Activated CD8-positive, alpha-beta memory T cell treated with anti-CD3 and anti-CD28 coated beads for 4 hours (primary cell): Measurements from ENCODE around the gene NAB1.
A peak's percentile ranks its signal among the peaks of the same experiment; 100 is the strongest.
"Not testable (repeated sequence)": the region's sequence is repeated elsewhere in the genome, so short reads cannot be mapped to it uniquely, and the experiment has no call there.

ENCODE experiments used
- DNase-seq, 2 donors: peaks; one replicate each; pipeline ENCODE4 v3.0.0-alpha.2; 2020; ENCODE audit warnings: low read depth in 2 of 2

NAB1 gene, protein sequence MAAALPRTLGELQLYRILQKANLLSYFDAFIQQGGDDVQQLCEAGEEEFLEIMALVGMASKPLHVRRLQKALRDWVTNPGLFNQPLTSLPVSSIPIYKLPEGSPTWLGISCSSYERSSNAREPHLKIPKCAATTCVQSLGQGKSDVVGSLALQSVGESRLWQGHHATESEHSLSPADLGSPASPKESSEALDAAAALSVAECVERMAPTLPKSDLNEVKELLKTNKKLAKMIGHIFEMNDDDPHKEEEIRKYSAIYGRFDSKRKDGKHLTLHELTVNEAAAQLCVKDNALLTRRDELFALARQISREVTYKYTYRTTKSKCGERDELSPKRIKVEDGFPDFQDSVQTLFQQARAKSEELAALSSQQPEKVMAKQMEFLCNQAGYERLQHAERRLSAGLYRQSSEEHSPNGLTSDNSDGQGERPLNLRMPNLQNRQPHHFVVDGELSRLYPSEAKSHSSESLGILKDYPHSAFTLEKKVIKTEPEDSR

DNA sequence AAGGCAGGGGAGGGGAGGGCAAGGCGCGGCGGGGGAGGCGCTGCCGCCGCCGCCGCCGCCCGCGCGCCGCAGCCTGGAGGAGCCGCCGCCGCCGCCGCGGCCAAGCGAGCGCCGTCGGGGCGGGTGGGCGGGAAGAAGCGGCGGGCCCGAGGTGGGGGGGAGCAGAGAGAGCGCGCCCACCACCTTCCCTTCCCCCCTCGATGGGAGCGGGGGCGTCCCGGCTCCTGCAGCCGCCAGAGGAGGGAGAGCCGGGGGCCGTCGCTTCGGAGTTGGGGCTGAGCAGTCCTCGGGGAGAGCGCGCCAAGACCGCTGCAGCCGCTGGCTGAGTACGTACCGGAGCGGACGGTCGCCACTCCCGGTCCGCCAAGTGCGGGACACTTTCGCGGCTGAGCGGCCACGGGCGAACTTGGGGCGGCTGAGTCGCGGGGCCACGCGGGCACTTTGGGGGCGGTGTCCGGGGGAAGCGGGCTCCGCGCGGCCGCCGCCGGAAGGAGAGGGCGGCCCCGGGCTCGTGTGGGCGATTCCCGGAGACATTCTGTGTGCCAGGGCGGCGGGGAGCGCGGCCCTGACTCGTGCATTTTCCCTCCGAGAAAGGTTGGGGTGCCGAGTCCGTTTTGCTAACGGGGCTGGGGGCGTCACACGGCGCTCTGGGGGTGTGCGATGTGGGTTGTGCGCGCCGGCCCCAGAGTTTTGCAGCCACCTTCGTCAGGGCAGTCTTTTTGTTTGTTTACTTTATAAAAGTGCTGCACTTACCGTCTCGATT lies at the start of gene NAB1:
TSS of gene NAB1 (plus strand) at position 49 of the 763 bp plus-strand sequence. CDS start 10,094 bp downstream, outside the sequence.
- peak; percentile 49 to 64 for DNase-seq

DNA sequence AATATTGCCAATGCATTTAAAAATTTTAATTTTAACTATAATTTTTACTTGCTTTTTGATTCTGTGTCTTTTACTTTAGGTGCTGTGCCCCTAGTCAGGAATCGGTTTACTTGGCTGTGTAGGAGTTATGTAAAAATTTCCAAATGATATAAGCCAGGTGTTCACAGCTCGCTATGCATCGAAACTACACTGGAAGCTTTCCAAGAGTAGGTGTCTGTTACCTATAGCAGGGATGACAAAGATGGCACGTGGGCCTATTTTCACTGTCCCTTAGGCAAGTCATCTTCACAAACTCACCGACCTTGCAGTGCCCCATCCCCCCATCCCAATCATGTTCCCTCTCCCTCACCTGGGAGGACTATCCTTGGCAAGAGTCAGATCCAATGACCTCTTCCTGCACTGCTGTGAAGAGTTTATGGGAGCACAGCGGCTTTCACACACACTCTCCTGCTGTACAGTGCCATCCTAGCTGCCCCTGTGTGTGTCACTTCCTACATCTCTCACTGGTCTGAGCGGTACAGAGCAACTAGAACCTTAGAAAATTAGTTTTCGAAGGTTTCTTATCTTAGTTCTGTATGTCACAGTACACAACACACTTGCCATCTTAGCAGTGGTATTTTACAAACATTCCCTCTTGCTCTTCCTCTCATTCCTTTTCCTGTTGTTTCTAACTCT lies 49.2 kb upstream of the NAB1 start:
- DNase-seq = no peak

DNA sequence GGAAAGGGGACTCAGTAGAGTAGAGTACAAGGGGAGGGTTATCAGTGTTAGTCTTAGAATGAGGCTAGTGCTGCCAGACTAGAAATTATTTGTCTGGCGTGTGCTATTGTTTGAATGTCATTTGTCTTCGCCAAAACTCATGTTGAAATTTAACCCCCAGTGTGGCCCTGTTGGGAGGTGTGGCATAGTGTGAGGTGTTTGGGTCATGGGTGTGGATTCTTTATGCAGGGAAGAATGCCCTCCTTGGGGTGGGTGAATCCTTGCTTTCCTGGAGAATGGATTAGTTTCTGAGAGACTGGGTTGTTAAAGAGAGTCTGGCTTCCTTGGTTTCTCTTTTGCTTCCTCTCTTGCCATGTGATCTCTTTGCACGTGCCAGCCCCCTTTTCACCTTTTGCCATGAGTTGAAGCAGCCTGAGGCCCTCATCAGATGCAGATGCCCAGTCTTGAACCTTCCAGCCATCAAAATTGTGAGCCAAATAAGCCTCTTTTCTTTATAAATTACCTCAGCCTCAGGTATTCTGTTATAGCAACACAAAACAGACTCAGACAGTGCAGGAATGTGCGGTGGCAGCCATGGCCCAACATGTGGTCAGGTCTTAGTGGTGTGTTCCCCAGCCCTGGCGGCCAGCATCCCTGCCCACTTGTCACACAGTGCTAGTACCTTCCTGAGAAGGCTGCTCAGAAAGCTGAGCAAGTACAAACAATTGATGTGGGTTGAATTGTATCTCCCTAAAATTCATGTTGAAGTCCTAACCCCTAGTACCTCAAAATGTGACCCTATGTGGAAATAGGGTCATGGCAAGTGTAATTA lies 48.4 kb upstream of the NAB1 start:
- no peak for DNase-seq

DNA sequence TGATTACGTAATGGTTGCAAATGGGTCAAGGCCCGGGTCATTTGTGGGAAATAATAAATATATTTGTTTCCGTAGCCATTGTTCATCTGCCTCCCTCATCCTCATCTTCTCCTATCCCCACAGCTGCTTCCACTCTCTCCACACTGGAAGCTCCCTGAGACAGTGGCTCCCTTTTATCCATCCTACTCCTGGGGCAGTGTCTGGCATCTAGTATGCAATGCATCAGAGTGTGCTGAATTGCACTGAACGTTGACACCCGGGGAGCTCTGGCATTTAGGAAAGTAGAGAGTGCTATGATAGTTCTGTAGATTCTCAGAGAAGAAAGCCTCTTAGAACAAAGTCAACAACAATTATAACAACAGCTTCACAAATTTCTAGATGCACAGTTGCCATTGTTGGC lies 45.5 kb upstream of the NAB1 start:
- no peak for DNase-seq

DNA sequence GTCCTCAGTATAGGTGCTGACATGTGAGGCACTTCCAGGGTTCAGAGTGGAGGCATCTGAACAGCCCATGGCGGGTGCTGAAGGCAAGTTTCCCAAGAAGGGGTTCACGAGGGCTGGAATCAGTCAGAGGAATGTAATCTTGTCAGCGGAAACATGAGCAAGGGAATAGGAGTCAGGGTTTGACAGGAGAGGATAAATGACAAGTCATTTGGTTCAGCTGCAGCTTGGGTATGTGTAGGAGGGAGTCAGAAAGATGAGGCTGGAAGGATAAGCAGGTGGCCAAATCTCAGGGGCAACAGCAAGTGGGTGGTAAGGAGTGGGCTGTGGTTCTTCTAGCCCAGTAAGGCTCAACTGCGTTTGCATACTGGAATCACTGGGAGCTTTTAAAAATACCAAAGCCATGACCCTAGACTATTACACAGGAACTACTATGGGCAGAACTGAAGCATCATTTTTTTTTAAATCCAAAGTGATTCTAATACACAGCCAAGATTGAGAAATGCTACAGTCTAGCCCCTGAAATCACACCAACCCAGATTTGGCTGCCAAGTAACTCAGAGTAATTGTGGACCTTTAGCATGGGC lies 41.8 kb upstream of the NAB1 start:
- DNase-seq = no peak

DNA sequence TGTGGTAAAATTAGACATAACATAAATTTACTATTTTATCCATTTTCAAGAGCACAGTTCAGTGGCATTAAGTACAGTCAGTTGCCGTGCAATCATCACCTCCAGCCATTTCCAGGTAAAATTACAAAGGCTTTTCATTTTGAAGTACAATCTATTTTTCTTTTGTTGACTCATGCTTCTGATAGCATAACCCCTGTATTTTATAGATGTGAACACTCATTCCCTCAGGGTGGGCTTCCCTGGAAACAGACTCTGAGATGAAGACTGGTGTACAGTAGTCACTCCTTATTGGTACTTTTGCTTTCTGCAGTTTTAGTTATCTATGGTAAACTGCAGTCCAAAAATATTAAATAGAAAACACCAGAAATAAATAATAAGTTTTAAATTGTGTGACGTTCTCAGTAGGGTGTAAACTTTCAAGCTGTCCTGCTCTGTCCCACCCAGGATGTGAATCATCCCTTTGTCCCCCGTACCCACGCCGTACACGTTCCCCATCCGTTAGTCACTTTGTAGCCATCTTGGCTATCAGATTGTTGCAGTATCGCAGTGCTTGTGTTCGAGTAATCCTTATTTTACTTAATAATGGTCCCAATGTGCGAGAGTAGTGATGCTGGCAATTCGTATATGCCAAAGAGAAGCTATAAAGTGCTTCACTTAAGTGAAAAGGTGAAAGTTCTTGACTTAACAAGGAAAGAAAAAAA lies 41.1 kb upstream of the NAB1 start:
- no peak for DNase-seq

DNA sequence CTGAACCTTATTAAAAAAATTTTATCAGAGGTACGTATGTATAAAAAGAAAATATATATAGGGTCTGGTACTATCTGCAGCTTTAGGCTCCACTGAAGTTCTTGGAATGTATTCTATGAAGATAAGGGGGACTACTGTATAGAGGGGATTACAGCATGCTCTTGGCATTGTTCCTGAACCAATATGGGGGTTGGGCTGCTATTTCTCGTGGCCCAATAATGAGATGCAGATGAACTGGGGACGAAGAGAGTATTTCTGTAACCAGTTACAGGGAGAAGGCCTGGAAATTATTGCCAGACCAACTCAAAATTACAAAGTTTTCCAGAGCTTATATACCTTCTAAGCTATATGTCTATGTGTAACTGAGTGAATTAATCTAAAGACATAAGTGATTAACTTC lies 40.0 kb upstream of the NAB1 start:
- not testable (repeated sequence) for DNase-seq

DNA sequence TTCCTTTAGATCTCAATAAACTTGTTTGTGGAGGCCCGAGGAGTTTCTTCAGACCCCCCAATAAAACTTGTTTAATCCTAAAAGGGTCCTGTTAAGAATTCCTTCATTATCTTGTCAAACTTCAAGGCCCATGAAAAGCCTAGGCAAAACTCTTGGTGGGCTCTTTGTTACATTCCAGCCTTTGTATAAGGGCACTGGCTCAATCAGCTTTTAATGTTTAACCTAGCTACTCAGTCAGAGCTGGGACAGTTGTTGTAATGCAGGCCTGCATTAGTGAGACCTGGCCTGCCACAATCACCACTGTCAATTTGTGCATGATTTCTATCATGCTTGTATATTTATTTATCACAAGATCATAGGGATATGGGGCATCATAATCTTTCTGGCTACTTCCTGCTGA lies 39.5 kb upstream of the NAB1 start:
- not testable (repeated sequence) for DNase-seq

DNA sequence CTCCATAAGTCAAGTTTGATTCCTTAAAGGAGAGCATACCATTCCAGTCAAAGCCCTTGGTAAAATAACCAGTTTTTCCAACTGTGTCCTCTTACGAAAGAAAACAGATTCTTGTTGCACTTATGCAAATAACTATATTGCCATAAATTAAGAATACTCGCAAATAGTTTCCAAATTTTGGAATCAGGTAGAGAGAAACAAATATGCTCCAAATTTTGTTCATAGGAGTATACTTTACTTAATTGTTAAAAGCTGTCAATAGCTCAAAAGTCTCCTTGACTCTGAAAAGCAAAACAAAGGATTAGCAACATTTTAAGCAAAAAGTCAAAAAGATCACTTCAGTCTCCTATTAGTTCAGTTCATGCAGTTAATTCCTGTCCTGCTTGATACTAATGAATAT lies 38.4 kb upstream of the NAB1 start:
- DNase-seq = not testable (repeated sequence)

DNA sequence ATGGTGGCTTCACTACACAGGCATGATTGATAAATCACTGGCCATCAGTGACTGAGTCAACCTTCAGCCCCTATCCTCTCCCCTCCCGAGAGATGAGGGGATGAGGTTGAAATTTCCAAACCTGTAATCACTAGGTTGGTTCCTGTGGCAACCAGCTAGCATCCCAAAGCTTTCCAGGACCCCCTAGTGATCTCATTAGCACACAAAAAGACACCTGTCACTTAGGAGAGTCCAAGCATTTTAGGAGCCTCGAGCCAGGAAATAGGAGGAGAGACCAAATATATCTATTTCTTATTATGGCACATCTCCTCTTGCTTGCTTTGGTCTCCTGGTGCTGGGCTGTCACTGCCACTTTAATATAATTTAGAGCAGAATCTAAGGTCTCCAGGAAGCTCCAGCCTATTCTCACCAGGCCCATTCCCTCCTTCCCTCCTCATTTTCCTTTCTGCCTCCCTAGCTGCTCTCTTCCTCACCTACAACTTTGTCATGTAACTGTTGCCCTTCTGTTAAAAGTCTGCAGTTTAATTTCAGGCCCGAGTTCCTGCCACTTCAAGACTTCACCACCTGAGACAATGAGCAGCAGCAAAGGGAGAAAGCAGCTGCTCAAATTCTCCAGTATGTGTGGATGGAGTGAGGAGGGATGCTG lies 33.2 kb upstream of the NAB1 start:
- DNase-seq = no peak

DNA sequence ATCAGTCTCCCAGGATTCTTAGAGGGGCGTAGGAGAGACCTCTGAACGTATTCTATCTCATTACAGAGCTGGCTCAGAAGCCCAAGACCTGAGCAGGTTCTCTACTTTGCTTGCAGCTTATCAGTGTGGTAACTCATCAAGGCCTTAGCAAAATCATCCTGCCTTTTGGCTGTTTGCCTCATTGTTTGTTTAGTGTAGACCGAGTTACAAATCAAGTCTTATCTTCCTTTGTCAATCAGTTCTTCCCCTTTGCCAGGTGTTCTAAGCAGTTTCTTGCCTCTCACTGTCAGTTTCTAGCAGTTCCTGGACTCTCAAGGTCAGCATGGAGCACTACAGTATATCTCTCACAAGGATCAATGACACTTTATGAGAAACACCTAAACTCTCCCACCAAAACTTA lies 30.9 kb upstream of the NAB1 start:
- DNase-seq = no peak

DNA sequence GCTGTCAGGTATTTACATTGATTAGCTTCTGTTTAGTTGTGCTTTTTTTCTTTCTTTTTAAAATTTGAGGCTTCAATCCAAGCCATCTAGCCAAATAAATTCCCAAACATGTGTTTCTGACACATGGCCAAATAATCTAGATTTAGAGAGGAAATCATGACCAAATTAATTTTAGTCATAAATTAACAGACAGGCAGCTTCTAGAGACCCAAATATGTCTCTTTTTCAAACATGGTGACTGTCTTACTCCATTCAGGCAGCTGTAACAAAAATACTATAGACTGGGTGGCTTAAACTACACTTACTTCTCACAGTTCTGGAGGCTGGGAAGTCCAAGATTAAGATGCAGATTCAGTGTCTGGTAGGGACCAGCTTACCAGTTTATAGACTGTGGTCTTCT lies 23.2 kb upstream of the NAB1 start:
- DNase-seq = no peak

DNA sequence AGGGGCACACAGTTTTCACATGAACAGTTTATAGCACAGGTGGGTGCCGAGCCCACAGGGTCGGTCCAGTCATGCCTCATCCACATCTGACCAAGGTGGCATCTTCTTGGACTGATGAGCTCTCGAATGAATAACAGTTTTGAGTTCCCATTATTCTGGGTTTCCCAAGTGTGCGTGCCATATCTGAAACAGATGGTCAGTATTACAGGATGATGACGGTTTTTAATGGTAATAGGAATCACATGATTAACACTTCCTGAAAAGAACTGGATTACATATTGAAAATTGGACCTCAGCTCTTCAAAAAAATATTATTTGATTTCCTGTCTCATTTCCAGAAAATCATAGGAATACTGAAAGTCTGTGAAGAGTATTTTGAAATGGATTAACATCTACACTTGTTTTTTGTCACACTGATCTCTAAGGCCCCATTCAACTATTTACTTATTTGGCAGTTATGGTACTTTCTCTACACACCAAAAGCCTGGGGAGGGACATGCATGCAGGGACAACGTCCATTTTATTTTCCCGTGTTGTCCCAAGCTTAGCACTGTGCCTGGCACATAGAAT lies 22.2 kb upstream of the NAB1 start:
- no peak for DNase-seq

DNA sequence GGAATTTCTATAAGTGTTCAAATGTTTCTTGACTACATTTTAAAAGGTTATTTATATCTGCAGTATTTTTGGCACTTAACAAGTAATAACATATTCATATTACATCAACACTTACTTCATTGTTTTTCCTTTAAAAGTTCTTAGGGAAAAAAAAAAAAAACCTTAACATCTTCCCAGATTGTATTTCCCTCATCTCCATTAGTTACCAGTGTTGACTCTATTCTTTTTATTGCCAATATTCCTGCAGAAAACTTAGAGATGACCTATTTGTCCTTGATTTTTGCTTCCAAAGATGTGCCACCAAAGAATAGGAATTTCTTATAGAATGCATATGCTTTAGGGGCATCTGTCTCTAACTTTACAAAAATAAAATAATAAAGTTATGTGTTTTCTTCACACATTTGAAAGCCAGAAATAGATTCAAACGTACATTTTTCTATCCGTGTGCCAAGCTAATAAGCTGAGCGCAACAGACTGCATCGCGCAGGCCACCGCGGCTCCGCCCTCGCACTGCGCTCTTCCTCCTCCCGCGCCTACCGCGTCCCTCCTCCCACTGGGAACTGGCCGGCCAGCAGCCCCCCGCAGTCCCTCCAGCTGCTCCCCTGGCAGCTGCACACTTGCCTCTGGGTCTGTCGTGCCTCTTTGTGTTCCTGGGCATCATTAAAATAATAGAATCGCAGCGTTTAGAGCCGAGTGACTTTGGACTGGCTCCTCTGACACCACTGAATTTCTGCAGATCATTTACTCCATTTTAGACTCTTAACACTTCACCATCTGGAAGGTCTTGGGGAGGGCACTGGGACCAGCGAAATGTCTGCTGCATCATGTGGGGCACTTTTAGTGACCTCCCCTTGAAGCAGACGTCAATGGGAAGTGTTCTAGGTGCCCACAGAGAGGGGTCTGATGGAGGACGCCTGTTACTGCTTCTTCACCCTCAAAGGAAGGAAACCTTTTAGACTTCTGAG lies 21.2 kb upstream of the NAB1 start:
- no peak for DNase-seq

DNA sequence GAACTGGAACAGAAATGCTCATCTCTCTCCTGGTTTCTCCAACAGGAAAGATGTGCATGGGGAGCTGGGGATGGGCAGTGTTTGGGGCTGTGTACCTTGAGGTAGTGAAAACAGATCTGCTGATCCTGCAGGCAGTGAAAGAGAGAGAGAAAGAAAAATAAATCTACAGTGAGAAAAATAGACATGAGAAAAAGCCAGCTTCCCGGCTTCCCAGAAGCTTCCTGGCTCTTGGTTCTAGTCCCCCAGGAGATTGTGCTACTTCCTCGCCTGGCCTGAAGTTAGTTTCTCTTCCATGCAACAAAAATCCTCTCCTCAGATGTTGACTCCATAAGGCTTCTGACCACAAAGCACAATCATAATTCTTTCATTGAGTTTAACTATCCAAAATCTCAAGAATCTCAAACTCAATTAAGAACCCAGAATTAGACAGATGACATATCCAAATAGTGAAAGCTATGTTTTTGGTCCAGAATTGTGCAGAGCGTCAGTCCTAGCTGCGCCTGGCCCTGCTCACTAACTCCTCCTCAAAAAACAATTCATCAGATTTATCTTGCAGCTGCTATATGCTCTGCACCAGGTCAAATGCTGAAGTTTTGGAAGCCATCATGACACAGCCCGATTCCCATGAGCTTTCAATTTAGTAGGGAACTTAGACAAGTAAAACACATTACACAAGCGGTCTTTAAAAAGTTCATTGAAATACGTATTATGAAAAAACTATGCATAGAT lies 20.1 kb upstream of the NAB1 start:
- DNase-seq = no peak

DNA sequence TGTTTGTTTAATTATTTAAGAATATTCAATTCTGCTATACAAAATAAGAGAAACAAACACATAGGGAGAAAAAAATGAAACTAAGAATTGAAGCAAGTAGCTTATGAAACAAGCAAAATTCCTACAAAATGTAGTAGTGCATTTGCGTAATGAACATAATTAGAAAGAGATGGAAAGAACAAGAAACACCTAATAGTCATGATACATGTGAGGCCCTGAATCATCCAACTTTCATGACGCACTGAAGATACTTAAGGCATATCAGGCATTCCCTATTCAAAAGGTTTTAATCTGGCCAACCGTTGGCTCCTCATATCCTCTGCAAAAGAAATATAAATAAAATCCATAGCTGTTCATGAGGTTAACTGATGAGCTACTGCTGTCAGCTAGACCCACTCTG lies 14.5 kb upstream of the NAB1 start:
- no peak for DNase-seq

DNA sequence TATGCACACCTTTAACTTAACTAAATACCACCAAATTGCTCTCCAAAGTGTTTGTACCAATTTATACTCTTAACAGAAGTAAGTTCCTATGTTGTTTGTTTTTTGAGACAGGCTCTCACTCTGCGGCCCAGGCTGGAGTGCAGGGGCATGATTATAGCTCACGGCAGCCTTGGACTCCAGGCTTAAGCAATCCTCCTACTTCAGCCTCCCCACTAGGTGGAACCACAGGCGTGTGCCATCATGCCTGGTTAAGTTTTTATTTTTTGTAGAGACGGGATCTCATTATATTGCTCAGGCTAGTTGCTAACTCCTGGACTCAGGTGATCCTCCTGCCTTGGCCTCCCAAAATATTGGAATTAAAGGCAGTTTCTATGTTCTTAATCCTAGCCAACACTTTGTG lies 13.1 kb upstream of the NAB1 start:
- DNase-seq = no peak

DNA sequence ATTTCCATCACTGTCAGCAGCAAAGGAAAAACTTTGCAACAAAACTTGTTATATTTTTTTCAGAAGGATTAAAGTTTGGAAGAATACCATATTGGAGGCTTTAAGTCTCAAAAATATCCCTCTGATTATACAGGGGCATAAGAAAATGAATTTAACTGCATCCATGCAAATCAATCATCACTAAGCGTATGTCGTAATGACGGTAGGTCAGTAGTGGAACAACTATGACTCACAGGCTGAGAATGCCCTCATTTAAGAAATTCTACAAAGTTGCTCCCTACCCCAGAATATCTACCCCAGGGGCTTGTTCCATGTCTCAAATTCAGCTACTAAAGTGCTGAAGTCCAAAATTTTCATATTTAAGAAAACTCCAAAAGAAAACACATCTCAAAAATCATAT lies 12.5 kb upstream of the NAB1 start:
- no peak for DNase-seq
